Lower leg skin (tissue), 4 donors: ENCODE data around the gene NUAK1. TPM values are rescaled to one million over a fixed set of nuclear protein-coding genes. Genes with fewer than 3 reads are reported as not detected.

Experiments used
- DNase-seq, 2 donors: peaks; one replicate each; pipeline ENCODE4 v3.0.0-alpha.2; 2019; ENCODE audit warnings: low spot score in 2 of 2
- H3K4me3 ChIP-seq: fragments of 200-600 bp; sonication (generic); 2 replicates; pipeline ENCODE4 v1.5.1; 2017; ENCODE audit warnings: mild to moderate bottlenecking, low read depth; ENCODE audit not compliant: poor library complexity, severe bottlenecking
- POLR2A ChIP-seq, 2 donors: fragments of 450-650 bp; IDR thresholded peaks; one replicate each; pipeline ENCODE4 v1.6.1; 2016 to 2017; ENCODE audit warnings: antibody characterized with exemption in 2 of 2, mild to moderate bottlenecking in 1 of 2, moderate library complexity in 1 of 2
- WGBS, 2 donors: methylation state at CpG; one replicate each; pipeline ENCODE4 v1.1.5; 2018; 5-methylcytosine and 5-hydroxymethylcytosine counted together
- intact Hi-C: fragments of 100-400 bp; cut with DNase I; formaldehyde crosslinking; loops from one replicate; pipeline ENCODE4 v1.15.0; 2023; ENCODE audit warnings: low total_unique reads
- total RNA-seq, 4 donors: library from RNA; depleted of rRNA; stranded (reverse); fragments of >200 nt; gene quantifications; one replicate each; pipeline ENCODE4 v1.1.0, GENCODE V29; 2016
- TF ChIP-seq, protein P1 (sequence below), 3 donors: fragments of 450-650 bp; IDR thresholded peaks; one replicate each; pipeline ENCODE4 v1.5.1; 2016; ENCODE audit warnings: antibody characterized with exemption in 3 of 3, mild to moderate bottlenecking in 3 of 3, moderate library complexity in 2 of 3

The NUAK1 gene
- total RNA-seq, 4 donors from 2014 or later = 23.9 to 66.1 (median 42.3) TPM

DNA sequence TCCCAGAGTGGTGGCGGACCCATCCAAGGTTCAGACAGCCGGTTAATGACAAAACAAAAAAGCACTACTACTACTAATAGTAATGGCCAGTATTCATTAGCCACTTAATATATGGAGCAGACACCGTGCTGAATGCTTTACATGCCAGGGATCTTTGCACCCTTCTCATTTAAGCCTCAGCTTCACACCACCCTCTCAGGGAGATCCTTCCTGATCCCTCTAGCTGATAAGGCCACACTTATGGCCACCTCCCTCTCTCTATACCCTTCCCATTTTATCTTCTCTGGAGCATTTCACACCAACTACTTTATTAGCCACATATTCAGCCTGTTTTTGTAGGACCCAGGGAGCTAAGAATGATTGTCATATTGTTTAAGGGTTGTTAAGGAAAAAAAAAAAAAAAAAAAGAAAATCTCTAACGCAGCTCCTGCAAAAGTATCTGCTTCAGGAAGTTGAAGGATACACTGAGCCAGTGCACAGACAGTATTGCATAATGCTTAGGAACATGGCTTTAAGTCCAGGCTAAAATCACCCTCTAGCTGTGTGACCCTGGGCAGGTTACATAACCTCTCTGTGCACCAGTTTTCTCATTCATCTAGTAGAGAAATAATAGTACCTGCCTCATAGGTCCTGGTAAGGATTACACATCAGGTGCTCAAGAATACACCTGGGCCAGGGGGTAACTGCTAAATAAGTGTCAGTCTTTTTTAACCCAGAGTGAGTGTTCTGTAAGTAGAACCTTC lies 29.4 kb downstream of the NUAK1 start:
- no peak for DNase-seq
- TF ChIP-seq, protein P1, sequence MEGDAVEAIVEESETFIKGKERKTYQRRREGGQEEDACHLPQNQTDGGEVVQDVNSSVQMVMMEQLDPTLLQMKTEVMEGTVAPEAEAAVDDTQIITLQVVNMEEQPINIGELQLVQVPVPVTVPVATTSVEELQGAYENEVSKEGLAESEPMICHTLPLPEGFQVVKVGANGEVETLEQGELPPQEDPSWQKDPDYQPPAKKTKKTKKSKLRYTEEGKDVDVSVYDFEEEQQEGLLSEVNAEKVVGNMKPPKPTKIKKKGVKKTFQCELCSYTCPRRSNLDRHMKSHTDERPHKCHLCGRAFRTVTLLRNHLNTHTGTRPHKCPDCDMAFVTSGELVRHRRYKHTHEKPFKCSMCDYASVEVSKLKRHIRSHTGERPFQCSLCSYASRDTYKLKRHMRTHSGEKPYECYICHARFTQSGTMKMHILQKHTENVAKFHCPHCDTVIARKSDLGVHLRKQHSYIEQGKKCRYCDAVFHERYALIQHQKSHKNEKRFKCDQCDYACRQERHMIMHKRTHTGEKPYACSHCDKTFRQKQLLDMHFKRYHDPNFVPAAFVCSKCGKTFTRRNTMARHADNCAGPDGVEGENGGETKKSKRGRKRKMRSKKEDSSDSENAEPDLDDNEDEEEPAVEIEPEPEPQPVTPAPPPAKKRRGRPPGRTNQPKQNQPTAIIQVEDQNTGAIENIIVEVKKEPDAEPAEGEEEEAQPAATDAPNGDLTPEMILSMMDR (IDR thresholded peaks at IDR 0.05) = no peak
- no peak for TF ChIP-seq POLR2A (IDR thresholded peaks at IDR 0.05)
- no peak overlapping the region for H3K4me3 ChIP-seq
- intact Hi-C loops = no loop called here
- 56 to 67% methylated on average over 4 of the region's 4 CpGs for WGBS, 2 donors

DNA sequence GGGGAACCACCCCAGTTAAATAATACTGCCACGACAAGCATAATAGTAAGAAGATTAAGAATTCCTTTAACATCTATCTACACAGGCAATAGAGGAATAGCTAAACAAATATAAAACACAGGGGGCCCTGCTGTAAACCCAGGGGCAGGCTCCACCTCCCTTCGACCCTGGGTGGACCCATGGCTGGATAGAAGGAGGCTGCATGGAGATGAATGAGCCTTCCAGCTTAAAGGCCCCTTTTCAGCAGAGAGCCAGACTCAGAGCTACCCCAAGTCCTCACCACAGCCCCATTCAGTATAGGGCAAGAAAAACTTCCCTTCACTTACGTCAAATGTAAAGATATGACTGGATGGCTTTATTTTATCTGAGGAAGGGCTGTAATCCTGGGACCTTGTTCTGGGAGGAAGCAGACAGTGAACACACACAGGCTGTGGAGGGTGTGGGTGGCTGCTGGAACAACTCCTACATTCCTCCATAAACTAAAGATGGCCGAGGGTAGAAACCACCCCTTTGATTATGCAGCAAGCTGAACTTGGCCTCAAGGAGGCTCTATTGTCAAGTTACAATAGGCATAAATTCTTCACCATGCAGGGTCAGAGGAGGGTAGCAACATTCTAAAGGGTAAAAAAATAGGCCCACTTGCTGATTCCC lies 30.4 kb downstream of the NUAK1 start:
- intact Hi-C loops = no loop called here
- no peak for TF ChIP-seq POLR2A (IDR thresholded peaks at IDR 0.05)
- TF ChIP-seq, protein P1 (IDR thresholded peaks at IDR 0.05) = no peak
- DNase-seq = no peak
- no peak overlapping the region for H3K4me3 ChIP-seq
- WGBS, 2 donors = 50 to 55% methylated on average over 4 of the region's 4 CpGs

DNA sequence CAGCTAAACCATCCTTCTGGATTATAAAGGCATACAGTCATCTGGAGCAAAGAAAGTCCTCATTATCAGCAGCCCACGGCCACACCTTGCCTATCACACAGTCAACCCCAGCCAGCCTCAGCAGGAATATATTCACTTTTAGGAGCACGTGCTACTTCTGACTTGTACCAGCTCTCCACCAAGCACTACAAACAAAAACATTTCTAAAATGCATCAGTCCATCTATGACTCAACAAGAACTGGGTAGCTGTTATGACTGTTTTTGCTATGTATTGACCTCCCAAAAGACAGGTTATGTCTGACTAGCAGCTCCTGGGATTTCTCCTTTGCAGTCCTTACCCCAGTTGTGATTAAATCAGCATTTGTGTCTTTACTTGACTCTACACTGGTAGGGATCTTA lies 31.2 kb downstream of the NUAK1 start:
- TF ChIP-seq, protein P1 (IDR thresholded peaks at IDR 0.05) = no peak
- no peak for TF ChIP-seq POLR2A (IDR thresholded peaks at IDR 0.05)
- H3K4me3 ChIP-seq = no peak overlapping the region
- 40 to 47% methylated on average over 2 of the region's 2 CpGs for WGBS, 2 donors
- intact Hi-C loops = no loop called here
- no peak for DNase-seq

DNA sequence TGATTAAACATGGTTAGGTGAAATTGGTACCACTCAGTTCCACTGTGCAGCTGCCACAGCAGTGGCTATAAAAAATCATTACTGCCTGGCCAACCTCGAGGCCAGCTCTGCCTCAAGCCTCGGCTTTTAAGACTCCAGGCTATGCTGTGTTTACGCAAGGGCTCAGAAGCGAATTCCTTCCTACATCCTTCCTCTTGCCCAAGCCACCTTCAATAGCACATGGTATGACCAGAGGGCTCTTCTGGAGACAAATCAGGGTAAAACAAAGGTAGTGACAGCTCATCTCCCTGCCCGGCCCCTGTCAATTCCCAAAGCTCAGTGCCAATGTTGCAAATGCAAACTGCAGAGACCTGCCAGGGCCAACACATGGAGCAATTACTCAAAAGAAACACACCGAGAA lies 31.9 kb downstream of the NUAK1 start:
- WGBS, 2 donors = 26 to 36% methylated on average over 6 of the region's 6 CpGs
- no peak for DNase-seq
- TF ChIP-seq, protein P1 (IDR thresholded peaks at IDR 0.05) = no peak
- no peak for TF ChIP-seq POLR2A (IDR thresholded peaks at IDR 0.05)
- no peak overlapping the region for H3K4me3 ChIP-seq
- intact Hi-C loops = no loop called here

DNA sequence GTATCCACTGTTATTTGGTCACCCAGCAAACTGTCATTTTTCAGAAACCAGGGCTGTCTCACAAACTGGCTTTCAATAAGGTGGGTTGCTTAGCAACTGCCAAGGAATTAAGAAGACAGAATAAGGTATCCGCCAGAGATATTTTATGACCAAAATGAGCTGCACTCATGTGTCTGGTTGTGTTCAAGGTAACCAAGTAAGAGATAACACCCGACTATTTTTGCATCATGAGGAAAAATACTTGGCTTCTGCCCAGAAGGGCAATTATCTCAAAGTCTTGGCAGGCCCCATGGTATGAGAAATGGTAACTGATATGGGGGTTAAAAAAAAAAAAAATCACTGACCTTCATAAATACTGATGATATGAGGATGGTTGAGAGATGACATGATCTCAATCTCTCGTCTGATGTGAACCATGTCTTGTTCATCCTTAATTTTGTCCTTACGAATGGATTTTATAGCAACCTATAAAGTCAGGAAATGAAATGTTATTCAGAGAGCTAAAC lies 32.6 kb downstream of the NUAK1 start:
- H3K4me3 ChIP-seq = no peak overlapping the region
- intact Hi-C loops = no loop called here
- no peak for DNase-seq
- no peak for TF ChIP-seq POLR2A (IDR thresholded peaks at IDR 0.05)
- TF ChIP-seq, protein P1 (IDR thresholded peaks at IDR 0.05) = no peak
- WGBS, 2 donors = 49 to 50% methylated on average over 4 of the region's 4 CpGs
